ENCODE data around the gene GPR101.

The GPR101 gene

GRCh38 chrX:137033774-137034507 is at the start of gene GPR101:
TSS of gene GPR101 (minus strand) at chrX:137033995. CDS start at chrX:137031674, 2,321 bp downstream.
- no peak for DNase-seq (ENCODE audit: low read depth)

- DNase-seq (ENCODE audit: low read depth), result no peak
These were observed 47.4 kb upstream of the GPR101 start for GRCh38 chrX:137081239-137081638.

GRCh38 chrX:137072396-137072795 is 38.6 kb upstream of the GPR101 start:
- no peak for DNase-seq (ENCODE audit: low read depth)

- DNase-seq (ENCODE audit: low read depth), result no peak
These were observed 37.8 kb upstream of the GPR101 start for GRCh38 chrX:137071596-137071995.

GRCh38 chrX:137067147-137067546 is 33.4 kb upstream of the GPR101 start:
- no peak for DNase-seq (ENCODE audit: low read depth)

GRCh38 chrX:137062915-137063617 is 29.3 kb upstream of the GPR101 start:
- no peak for DNase-seq (ENCODE audit: low read depth)

DNA sequence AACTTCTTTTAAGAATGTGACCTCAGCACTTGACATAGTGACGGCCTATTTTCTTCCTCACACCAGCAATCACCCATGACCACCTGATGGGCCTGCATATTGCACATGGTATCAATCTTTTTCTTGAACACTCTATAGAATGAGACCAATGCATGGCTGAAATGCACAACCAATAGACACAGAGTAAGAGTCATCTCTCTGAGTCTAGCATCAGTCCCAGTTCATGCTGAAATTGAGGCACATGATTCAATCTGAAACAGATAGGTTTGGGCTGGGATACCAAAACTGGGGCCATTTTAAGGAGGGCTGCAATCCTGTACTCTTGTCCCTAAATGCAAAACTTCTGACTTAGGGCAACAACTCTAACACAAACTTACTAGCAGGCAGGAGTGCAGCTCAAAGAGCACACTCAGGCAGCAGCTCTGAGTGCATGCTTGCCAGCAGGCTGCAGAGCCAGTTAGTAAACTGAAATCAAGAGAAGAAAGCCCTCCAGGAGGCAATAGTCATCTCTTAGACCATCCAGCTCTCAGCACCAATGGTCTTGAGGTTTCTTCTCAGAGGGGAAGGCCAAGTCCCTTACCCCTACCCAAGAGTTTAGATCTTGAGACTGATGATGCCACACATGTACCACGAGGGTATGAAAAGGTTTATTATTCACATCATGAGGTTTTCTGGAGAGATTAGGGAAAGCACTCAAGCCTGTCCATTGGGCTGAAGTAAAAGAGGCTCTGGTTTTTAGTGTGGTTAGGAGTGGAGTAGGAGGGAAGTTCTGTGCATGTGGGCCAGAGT is 24.7 kb upstream of the GPR101 start:
- no peak for DNase-seq (ENCODE audit: low read depth)

DNA sequence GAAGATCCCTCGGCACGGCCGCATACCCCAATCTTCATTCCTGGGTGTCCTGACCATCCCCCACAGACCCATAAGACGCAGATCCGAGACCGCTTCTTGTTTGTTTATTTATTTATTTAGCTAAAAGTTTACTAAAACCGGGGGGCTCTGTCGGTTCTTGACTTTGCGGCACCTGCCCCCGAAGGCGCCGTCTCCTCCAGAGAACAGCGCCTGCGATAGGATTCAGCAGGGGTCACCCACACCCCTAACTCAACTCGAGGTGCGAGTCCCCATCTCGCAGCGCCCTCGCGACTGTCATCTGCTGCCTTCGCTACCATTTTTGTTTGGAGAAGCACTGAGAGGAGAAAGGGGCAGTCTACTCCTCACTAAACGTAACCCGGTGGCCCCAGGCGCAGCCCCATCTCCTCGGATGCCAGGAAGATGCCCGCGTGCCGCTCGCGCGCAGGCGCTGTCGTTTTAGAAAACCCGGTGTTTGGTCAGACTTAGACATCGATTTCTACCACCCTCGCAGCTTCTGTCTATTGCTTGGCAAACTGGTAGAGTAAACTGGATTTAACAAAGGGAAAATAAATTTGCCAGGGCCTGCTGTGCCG is 18.9 kb upstream of the GPR101 start:
- no peak for DNase-seq (ENCODE audit: low read depth)

DNA sequence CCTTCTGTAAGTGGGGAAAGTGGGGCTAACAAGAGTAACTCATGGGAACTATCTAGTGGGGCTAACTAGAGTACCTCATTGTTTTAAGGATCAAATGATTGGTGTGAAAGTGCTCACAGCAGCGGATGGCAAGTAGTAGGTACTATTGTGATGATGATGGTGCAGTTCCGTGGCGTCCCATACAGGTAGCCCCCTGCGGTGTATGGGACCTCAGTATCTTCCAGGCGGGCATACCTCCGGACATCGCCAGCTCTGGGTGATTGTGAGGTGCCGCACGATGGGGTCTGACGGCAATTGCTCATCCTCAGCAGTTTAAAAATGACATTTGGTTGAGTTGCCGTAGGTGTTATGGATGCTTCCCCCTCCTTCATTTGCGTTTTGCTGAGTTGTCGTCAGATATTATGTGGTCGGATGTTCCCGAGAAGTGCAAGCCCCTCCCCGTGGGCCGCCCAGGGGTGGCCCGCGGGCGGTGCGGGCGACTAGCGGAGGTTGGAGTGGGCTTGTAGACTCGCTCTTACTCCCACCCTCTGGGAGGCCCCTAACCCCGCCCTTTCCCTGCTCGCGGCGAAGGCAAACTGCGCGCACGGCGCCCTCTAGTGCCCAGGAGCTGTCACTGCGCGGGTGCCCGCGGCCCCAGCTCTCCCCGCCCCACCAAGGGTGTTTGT is 18.3 kb upstream of the GPR101 start:
- DNase-seq (ENCODE audit: low read depth), result peak; percentile 63

GRCh38 chrX:137044893-137045292 is 11.1 kb upstream of the GPR101 start:
- no peak for DNase-seq (ENCODE audit: low read depth)

- no peak for DNase-seq (ENCODE audit: low read depth)
These were observed 9.9 kb upstream of the GPR101 start for GRCh38 chrX:137043736-137044135.

- DNase-seq (ENCODE audit: low read depth), result no peak
These were observed 7.5 kb upstream of the GPR101 start for GRCh38 chrX:137041329-137041728.

DNA sequence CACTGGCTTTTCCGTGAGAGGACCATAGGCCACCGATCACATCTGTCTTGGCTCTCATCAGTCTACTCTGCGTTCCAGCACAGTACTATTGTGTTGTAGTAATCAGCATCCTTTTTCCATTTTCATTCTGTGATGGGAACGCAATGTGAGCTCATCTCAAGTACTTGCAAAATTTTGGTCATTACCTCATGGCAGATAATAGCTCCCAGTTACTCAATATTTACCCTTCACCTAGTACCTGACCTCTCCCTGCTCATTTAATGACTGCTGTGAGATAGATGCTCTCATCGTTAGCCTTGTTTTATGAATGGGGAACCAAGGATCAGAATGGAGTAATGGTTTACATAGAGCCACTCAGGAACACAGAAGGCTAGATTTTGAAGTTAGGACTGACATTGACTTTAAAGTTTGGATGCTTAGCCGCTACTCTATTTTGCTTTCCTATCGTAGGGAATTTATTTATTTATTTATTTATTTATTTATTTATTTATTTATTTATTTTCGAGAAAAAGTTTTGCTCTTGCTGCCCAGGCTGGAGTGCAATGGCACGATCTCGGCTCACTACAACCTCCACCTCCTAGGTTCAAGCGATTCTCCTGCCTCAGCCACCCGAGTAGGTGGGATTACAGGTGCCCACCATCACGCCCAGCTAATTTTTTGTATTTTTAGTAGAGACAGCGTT is 6.5 kb upstream of the GPR101 start:
- DNase-seq (ENCODE audit: low read depth), result no peak

GRCh38 chrX:137034508-137034872 is 695 bp upstream of the GPR101 start:
- no peak for DNase-seq (ENCODE audit: low read depth)

DNA sequence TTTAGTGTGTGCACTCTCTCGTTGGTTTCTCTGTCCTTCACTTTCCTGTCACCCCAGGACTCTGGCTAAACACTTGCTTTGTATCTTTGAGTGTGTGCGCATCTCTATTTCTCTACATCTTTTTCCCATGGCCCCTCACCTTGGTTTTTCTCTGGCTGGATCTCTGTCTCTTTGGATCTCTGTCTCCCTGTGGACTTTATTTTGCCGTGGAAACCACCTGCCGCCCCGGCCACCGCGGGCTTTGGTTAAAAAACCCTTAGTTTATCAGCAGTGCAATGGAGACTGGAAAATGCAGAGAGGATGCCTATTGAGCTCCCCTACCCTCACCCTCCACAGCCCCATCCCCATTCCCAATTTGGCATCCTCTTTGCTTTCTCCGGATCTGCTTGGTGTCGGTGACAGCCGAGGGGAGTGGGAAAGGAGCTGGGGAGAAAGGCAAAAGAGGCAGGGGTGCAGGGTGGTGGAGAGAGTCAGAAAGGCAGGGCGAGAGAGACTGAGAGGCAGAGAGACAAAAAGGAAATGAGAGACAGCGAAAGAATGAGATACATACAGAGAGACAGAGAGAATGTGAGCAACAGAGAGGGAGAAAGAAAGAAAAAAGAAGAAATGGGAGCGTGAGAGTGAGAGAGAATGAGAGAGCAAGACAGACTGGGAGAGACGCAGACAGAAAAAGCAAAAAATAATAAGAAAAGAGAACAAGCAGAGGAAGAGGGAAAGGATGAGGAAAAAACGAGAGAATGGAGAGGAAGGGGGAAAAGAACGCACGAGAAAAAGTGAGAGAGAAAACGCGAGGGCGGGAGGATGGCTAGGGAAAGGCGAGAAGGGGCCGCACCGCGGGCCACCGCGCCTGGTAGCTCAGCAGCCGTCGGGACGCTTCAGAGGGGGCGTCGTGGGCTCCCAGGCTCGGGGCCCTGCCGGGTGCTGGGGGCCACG is 688 bp downstream of the GPR101 start:
- no peak for DNase-seq (ENCODE audit: low read depth)

DNA sequence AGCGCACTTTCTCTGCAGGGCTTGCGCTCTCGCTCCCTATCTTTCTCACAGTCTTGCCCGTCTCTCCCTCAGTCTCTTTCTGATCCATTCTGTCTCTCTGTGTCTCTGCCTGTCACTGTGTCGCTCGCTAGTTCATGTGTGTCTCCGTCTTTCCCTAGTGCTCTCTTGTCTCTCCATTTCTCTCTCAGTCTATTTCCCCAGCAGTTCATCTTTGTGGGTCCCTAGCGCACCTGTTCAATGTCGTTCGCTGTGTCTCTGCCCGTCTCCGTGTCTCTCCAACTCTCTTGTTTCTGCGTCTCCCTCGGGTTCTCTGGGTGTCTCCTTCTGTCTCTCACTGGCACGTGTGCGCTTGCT is 1.5 kb downstream of the GPR101 start:
- DNase-seq (ENCODE audit: low read depth), result no peak

GRCh38 chrX:137031517-137032340 is 2.1 kb downstream of the GPR101 start:
- DNase-seq (ENCODE audit: low read depth), result no peak

GRCh38 chrX:137031039-137031438 is 2.8 kb downstream of the GPR101 start:
- DNase-seq (ENCODE audit: low read depth), result no peak

- no peak for DNase-seq (ENCODE audit: low read depth)
These were observed 5.1 kb downstream of the GPR101 start for GRCh38 chrX:137028699-137029098.
